IMR-90 (cell line): ENCODE measurements around the gene PLD6.

ENCODE experiments used
- CEBPB ChIP-seq: IDR thresholded peaks from 2 replicates; pipeline ENCODE4 v1.6.1; 2012; ENCODE audit warnings: low read depth, low read length, improper control_type of control experiment
- CHD1 ChIP-seq: IDR thresholded peaks from 2 replicates; pipeline ENCODE4 v1.6.1; 2012; ENCODE audit warnings: low read depth, low read length, improper control_type of control experiment
- MXI1 ChIP-seq: IDR thresholded peaks from 2 replicates; pipeline ENCODE4 v1.6.1; 2012; ENCODE audit warnings: low read depth, mild to moderate bottlenecking, low read length, moderate library complexity, borderline replicate concordance
- NFE2L2 ChIP-seq: fragments of 150-350 bp; IDR thresholded peaks from 2 replicates; pipeline ENCODE4 v1.6.1; 2016; ENCODE audit warnings: low read depth, mild to moderate bottlenecking, low read length
- RAD21 ChIP-seq: IDR thresholded peaks from 2 replicates; pipeline ENCODE4 v1.6.1; 2012; ENCODE audit warnings: low read length, improper control_type of control experiment
- RCOR1 ChIP-seq: IDR thresholded peaks from 2 replicates; pipeline ENCODE4 v1.6.1; 2012; ENCODE audit warnings: mild to moderate bottlenecking, low read length, improper control_type of control experiment; ENCODE audit not compliant: insufficient replicate concordance
- TF ChIP-seq, protein P1 (sequence below): conservative IDR thresholded peaks from 2 replicates; pipeline ENCODE4 v1.5.1; 2012; ENCODE audit warnings: mild to moderate bottlenecking, low read depth, low read length, improper control_type of control experiment

GRCh38 chr17:17235212-17236174, 29.4 kb upstream of the PLD6 start:
- TF ChIP-seq, protein P1, sequence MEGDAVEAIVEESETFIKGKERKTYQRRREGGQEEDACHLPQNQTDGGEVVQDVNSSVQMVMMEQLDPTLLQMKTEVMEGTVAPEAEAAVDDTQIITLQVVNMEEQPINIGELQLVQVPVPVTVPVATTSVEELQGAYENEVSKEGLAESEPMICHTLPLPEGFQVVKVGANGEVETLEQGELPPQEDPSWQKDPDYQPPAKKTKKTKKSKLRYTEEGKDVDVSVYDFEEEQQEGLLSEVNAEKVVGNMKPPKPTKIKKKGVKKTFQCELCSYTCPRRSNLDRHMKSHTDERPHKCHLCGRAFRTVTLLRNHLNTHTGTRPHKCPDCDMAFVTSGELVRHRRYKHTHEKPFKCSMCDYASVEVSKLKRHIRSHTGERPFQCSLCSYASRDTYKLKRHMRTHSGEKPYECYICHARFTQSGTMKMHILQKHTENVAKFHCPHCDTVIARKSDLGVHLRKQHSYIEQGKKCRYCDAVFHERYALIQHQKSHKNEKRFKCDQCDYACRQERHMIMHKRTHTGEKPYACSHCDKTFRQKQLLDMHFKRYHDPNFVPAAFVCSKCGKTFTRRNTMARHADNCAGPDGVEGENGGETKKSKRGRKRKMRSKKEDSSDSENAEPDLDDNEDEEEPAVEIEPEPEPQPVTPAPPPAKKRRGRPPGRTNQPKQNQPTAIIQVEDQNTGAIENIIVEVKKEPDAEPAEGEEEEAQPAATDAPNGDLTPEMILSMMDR = no peak
- TF ChIP-seq CEBPB (no peak), NFE2L2 (no peak), CHD1 (no peak), MXI1 (no peak), RCOR1 (no peak), RAD21 (no peak)
